H1 (cell line): ENCODE measurements around the gene RAB30. TPM values are rescaled to one million over a fixed set of nuclear protein-coding genes. Genes with fewer than 3 reads are reported as not detected.

Experiments
- KDM1A ChIP-seq: fragments of 200-600, 300-600 bp; sonication (generic); IDR thresholded peaks from 2 replicates; pipeline ENCODE4 v1.7.1; 2016; ENCODE audit warnings: mild to moderate bottlenecking, low read length, borderline replicate concordance
- polyA plus RNA-seq, 7 experiments: library from polyadenylated mRNA; depleted of rRNA in 3 of 7; stranded (reverse) in 5 of 7; unstranded in 2 of 7; fragments of >200 nt in 5 of 7; fragments of 200-250 nt in 2 of 7; gene quantifications; 1 replicate in 5 of 7; 2 replicates in 1 of 7; 4 replicates in 1 of 7; pipeline versions ENCODE4 v1.2.1 to v1.2.3, GENCODE V29; 2011 to 2013; ENCODE audit warnings: missing spikeins in 2 of 7, mixed read lengths in 2 of 7
- total RNA-seq: library from RNA; stranded (reverse); fragmentation: NEBNext Ultra II Directional; extraction: Animal tissue kit (Norgen Biotek cat#: 25700); gene quantifications from 2 replicates; pipeline ENCODE4 v1.2.1, GENCODE V29; 2021
- TF ChIP-seq, protein P1 (sequence below), 3 experiments: IDR thresholded peaks; 1 replicate in 2 of 3; 2 replicates in 1 of 3; pipeline versions ENCODE4 v1.5.1 to v1.6.1; 2011; ENCODE audit warnings: low read length in 3 of 3, mild to moderate bottlenecking in 3 of 3, inconsistent platforms in 2 of 3, low read depth in 1 of 3, moderate library complexity in 1 of 3; ENCODE audit not compliant: insufficient read depth in 1 of 3; ENCODE audit errors: control extremely low read depth in 1 of 3

Gene RAB30
- total and polyA plus RNA-seq, 2 of the 8 experiments (the other 6 are each of a cell fraction or from before 2014, with no cell fraction given), result 1.6 to 11.7 TPM

DNA sequence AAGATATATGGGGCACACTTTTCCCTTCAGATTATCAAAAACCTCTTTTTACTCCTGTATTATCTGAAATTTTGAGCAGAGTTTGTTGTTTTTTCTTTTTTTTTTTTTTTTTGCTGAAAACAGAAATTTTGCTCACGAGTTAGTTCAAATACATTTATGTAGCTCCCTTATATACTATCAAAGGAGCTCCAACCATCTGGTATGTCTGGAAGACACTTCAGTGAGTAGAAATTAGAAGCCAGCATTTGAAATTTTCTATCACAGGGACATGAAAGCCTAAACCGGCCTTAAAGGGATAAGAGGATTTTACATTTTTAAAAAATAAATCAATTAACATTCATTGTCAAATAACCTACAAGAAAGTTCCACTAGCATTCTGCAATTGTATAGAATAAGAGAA is 96.8 kb downstream of the RAB30 start (continued):
- TF ChIP-seq, protein P1, sequence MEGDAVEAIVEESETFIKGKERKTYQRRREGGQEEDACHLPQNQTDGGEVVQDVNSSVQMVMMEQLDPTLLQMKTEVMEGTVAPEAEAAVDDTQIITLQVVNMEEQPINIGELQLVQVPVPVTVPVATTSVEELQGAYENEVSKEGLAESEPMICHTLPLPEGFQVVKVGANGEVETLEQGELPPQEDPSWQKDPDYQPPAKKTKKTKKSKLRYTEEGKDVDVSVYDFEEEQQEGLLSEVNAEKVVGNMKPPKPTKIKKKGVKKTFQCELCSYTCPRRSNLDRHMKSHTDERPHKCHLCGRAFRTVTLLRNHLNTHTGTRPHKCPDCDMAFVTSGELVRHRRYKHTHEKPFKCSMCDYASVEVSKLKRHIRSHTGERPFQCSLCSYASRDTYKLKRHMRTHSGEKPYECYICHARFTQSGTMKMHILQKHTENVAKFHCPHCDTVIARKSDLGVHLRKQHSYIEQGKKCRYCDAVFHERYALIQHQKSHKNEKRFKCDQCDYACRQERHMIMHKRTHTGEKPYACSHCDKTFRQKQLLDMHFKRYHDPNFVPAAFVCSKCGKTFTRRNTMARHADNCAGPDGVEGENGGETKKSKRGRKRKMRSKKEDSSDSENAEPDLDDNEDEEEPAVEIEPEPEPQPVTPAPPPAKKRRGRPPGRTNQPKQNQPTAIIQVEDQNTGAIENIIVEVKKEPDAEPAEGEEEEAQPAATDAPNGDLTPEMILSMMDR (IDR thresholded peaks at IDR 0.05; ENCODE audit: control extremely low read depth in 1 of 3, insufficient read depth in 1 of 3, low read depth in 1 of 3, low read length in 3 of 3), result no peak
- no peak for TF ChIP-seq KDM1A
